ENCODE data around the gene DLK1.

The DLK1 gene

DNA sequence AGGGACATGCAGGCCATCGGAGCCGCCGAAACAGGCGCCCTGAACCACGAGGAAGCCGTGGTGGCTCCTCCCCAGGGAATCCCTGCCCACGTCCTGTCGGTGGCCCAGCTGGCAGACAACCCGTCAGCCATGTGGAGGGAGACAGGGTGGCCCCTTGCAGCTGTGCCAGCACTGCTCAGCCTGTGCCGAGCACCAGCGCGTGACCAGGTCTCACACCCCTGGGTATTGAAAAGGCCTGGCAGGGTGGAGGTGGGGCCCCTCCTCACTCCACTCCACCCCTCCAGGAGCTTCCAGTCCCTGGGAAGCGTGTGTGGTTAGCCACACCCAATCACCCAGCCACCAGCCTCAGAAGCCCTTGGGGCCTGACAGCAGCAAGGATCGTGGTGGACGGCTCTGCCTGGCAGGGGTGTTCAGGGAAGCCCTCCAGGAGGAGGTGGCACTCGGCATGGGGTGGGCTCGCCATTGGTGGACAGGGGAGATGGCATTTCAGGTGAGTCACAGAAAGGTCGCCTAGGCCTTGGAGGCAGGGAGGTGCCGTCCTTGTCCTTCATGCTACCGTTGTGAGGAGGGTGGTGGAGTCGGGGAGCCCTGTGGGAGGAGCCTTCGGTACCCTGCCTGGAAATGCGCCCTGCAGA, 12.3 kb upstream of the DLK1 start:
- no peak for DNase-seq (ENCODE audit: low read depth in 2 of 2)

DNA sequence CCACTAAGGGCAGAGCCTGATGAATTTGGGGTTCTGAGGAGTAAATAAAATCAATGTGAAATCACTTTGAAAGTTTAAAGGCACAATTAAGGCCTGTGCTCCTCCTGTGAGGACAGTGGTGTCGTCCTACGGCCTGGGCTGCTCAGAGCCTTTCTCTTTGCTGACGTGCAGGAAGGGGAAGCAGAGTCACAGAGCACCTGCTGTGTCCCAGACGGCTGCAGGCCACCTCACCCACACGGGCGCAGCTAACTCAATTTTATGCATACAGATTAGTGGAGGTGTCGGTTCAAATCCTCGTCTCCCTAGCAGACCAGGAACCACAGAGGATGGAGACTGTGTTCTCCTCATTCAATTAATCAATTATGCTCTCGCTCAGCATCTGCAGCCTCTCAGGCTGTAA, 11.4 kb upstream of the DLK1 start:
- no peak for DNase-seq (ENCODE audit: low read depth in 2 of 2)

DNA sequence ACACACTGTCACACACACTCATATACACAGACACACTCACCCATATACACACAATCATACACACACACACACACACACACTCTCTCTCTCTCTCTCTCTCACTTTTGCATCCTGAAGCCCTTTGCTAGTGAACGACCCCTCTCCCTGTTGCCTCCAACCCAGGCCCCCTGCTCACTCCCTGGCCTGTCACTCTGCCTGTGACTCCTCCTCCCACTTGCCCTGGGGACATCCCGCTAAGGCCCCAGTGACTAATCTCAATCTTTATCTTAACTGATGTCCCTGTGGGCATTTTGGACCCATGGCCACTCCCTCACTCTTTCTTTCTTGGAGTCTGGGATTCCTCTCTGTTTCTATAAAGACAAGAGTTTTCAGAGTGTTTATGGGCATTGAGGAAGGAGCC, 10.9 kb upstream of the DLK1 start:
- DNase-seq (ENCODE audit: low read depth in 2 of 2) = no peak

GRCh38 chr14:100717386-100717785, 9.3 kb upstream of the DLK1 start:
- no peak for DNase-seq (ENCODE audit: low read depth in 2 of 2)

GRCh38 chr14:100719976-100720520, 6.6 kb upstream of the DLK1 start:
- DNase-seq (ENCODE audit: low read depth in 2 of 2) = no peak

- DNase-seq (ENCODE audit: low read depth in 2 of 2) = no peak
Observed at GRCh38 chr14:100721568-100721967, 5.1 kb upstream of the DLK1 start.

GRCh38 chr14:100722367-100722766, 4.3 kb upstream of the DLK1 start:
- no peak for DNase-seq (ENCODE audit: low read depth in 2 of 2)

DNA sequence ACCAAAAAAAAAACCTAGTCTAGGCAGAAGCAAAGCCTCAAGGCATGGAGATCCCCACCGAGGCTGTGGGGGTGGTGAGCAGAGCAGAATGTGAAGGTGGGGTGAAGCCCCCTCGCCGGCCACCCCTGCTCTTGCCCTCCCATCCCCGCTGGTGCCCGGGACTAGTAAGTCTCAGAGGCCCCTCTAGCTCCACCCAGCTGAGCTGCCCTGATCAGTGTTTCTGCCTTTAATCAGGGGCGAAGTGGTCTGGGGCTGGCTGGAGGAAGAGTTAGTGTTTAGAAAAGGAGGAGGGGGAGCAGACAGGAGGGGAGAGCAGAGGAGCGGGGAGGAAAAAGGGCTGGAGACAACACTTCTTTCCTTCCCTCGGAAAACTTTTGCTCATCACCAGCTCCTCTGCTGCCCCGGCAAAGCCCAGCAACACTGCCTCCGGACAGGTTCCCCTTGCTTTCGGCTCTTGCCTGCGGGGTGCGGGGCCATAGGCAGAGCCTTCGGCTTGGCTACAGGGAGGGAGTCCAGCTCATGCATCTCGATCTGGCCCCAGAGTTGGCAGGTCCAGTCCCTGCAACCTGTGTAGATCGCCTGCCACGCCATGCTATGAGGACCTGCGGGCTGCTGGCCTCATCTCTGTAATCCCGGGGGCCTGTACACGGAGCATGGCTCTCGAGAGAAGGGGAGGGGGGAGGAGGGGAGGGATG, 3.4 kb upstream of the DLK1 start:
- no peak for DNase-seq (ENCODE audit: low read depth in 2 of 2)

- no peak for DNase-seq (ENCODE audit: low read depth in 2 of 2)
Observed at GRCh38 chr14:100723830-100724437, 2.8 kb upstream of the DLK1 start.

DNA sequence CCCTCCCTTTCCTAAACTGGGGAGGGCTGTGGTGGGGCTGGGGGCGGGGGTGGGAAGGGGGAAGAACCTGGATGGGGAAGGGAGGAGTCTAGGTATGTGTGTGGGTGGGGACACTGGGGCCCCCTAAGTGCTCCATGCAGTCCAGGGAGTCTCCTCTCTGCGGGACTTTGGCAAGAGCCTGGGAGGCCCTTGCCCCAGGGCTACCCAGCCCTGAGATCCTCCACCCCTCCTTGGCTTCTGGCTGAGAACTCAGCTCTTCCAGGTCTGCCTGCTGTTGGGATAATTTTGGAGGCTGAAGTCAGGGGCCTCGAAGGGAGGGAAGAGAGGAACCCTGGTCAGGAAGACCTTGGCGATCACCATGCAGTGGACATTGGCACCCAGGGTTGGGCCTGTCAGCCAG, 2.2 kb upstream of the DLK1 start:
- no peak for DNase-seq (ENCODE audit: low read depth in 2 of 2)

- DNase-seq (ENCODE audit: low read depth in 2 of 2) = no peak
Observed at GRCh38 chr14:100725587-100726387, 905 bp upstream of the DLK1 start.

- DNase-seq (ENCODE audit: low read depth in 2 of 2) = no peak
Observed at GRCh38 chr14:100727086-100727872, 587 bp downstream of the DLK1 start.

DNA sequence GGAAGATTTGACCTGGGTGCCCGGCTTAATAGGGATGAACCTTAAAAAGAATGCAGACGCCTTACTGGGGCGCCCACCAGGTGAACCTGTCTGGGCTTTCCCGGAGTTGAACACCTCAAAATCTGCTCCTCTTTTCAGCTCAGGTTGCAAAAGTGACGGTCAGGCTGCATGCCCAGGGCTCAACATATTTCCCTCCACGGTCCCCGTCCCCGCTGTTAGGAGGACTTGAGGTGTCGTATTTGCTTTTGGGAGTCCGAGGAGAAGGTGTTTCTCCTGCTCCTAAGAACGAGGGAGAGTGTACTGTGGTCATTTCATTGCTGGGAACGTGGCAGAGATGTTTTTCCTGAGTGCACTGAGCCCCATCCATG, 1.2 kb downstream of the DLK1 start:
- DNase-seq (ENCODE audit: low read depth in 2 of 2) = no peak

GRCh38 chr14:100728962-100729361, 2.3 kb downstream of the DLK1 start:
- DNase-seq (ENCODE audit: low read depth in 2 of 2) = no peak

- no peak for DNase-seq (ENCODE audit: low read depth in 2 of 2)
Observed at GRCh38 chr14:100729982-100730381, 3.3 kb downstream of the DLK1 start.

- DNase-seq (ENCODE audit: low read depth in 2 of 2) = no peak
Observed at GRCh38 chr14:100730581-100730980, 3.9 kb downstream of the DLK1 start.

DNA sequence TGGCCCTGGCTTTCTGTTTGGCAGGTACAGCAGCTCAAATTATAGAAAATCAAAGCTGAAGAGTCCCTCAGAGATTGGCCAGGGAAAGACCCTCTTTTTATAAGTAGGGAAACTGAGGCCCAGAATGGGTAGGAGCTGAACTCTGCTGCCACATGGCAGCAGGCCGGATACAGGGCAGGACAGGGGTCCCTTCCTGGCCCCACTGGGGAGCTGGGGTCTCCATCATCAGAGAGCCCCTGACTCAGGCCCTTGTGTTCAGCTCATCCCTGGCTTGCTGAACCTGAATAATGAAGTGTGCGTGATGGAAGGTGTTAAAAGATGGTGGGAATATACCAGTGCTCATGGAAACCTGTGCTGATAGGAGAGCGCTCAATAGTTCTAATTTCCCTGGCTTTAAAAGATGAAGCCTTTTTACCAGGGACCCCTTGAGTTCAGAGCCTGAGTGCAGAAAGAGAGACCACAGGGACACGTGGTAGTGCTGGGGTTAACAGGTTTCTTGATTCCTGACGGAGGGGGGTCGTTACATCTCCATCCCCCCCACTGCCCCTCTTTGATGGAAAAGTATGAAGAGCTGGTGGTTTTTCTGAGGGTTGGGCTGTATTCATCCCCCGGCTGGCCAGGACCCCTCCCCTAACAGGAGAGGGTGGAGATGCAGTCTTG, 4.4 kb downstream of the DLK1 start:
- no peak for DNase-seq (ENCODE audit: low read depth in 2 of 2)

- DNase-seq (ENCODE audit: low read depth in 2 of 2) = no peak
Observed at GRCh38 chr14:100731846-100732765, 5.4 kb downstream of the DLK1 start.

DNA sequence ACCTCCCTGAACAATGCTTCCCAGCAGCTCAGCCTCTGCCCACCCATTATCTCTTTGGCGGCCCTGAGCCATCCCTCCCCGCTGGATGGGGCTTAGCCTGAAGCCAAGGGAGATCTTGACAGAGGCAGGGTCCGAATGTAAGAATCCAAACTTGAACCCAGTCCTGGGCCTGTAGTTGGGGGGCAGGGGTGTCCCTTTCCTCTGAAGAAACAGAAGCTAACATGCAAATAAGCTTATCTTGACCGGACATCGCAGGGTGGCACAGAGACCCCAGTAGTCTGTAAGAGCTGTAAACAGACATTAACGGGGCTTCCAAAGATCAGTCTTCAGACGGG, 6.0 kb downstream of the DLK1 start:
- no peak for DNase-seq (ENCODE audit: low read depth in 2 of 2)
